PC-3 (cell line): ENCODE results near the gene EIF4E1B.

Source experiments
- CTCF ChIP-seq: fragments of 300-600 bp; sonication (generic); conservative IDR thresholded peaks from 2 replicates; pipeline ENCODE4 v1.5.1; 2017; ENCODE audit warnings: antibody characterized with exemption, low read depth, mild to moderate bottlenecking, low read length
- EZH2 ChIP-seq: fragments of 300-600 bp; sonication (generic); IDR thresholded peaks from one replicate; pipeline ENCODE4 v1.6.1; 2017; ENCODE audit warnings: antibody characterized with exemption, mild to moderate bottlenecking, low read length; ENCODE audit not compliant: unreplicated experiment

GRCh38 chr5:176682016-176682531 lies 51.6 kb downstream of the EIF4E1B start:
- TF ChIP-seq CTCF (no peak), EZH2 (no peak)
